SK-N-SH treated with all-trans-retinoic acid at 6 μM for 48 hours (cell line): ENCODE results near the gene GALNTL6.

Source experiments
- ATAC-seq: fragments of 200-7000 bp; cut with Tn5 transposase; 3 replicates; pipeline ENCODE4 v1.9.1; 2020; ENCODE audit warnings: mild to moderate bottlenecking, moderate library complexity
- ARNTL ChIP-seq: fragments of 450-650 bp; formaldehyde crosslinking; IDR thresholded peaks from 2 replicates; pipeline ENCODE4 v1.5.0; 2020; ENCODE audit warnings: low read depth, mild to moderate bottlenecking, moderate library complexity, borderline replicate concordance
- BACH2 ChIP-seq: fragments of 250-450 bp; sonication (Bioruptor Pico); IDR thresholded peaks from 2 replicates; pipeline ENCODE4 v1.9.0; 2021; ENCODE audit warnings: mild to moderate bottlenecking, borderline replicate concordance
- CREB5 ChIP-seq: fragments of 250-450 bp; sonication (Bioruptor Pico); IDR thresholded peaks from 2 replicates; pipeline ENCODE4 v1.5.1; 2020; ENCODE audit warnings: low read depth, mild to moderate bottlenecking, moderate library complexity
- CSRNP3 ChIP-seq: fragments of 250-450 bp; sonication (Bioruptor Pico); IDR thresholded peaks from 2 replicates; pipeline ENCODE4 v1.5.1; 2021; ENCODE audit warnings: mild to moderate bottlenecking, moderate library complexity
- ESRRG ChIP-seq: fragments of 250-450 bp; sonication (Bioruptor Pico); IDR thresholded peaks from 2 replicates; pipeline ENCODE4 v1.6.1; 2021; ENCODE audit warnings: mild to moderate bottlenecking
- ISL1 ChIP-seq: fragments of 250-450 bp; sonication (Bioruptor Pico); IDR thresholded peaks from 2 replicates; pipeline ENCODE4 v2.1.2; 2022; ENCODE audit warnings: mild to moderate bottlenecking, moderate library complexity
- OSR1 ChIP-seq: fragments of 250-450 bp; sonication (Bioruptor Pico); IDR thresholded peaks from 2 replicates; pipeline ENCODE4 v1.8.0; 2022; ENCODE audit warnings: moderate library complexity, mild to moderate bottlenecking, inconsistent platforms
- PATZ1 ChIP-seq: fragments of 250-450 bp; sonication (Bioruptor Pico); IDR thresholded peaks from 2 replicates; pipeline ENCODE4 v1.8.0; 2020; ENCODE audit warnings: mild to moderate bottlenecking, moderate library complexity, borderline replicate concordance
- POU6F1 ChIP-seq: fragments of 250-450 bp; sonication (Bioruptor Pico); IDR thresholded peaks from 2 replicates; pipeline ENCODE4 v1.8.0; 2021; ENCODE audit warnings: low read depth, mild to moderate bottlenecking, moderate library complexity, borderline replicate concordance
- RARB ChIP-seq: fragments of 250-450 bp; sonication (Bioruptor Pico); IDR thresholded peaks from 2 replicates; pipeline ENCODE4 v1.8.0; 2021; ENCODE audit warnings: mild to moderate bottlenecking, moderate library complexity
- SNAI2 ChIP-seq: fragments of 250-450 bp; sonication (Bioruptor Pico); IDR thresholded peaks from 2 replicates; pipeline ENCODE4 v1.5.0; 2020; ENCODE audit warnings: mild to moderate bottlenecking, moderate library complexity
- TCF4 ChIP-seq: fragments of 250-450 bp; sonication (Bioruptor Pico); IDR thresholded peaks from 2 replicates; pipeline ENCODE4 v1.8.0; 2021; ENCODE audit warnings: mild to moderate bottlenecking, moderate library complexity, borderline replicate concordance
- TOX ChIP-seq: fragments of 250-450 bp; sonication (Bioruptor Pico); IDR thresholded peaks from 2 replicates; pipeline ENCODE4 v1.8.0; 2021; ENCODE audit warnings: mild to moderate bottlenecking, moderate library complexity, borderline replicate concordance
- TSHZ2 ChIP-seq: fragments of 250-450 bp; sonication (Bioruptor Pico); IDR thresholded peaks from 2 replicates; pipeline ENCODE4 v1.5.0; 2020; ENCODE audit warnings: mild to moderate bottlenecking, moderate library complexity
- ZFP30 ChIP-seq: fragments of 450-650 bp; formaldehyde crosslinking; IDR thresholded peaks from 2 replicates; pipeline ENCODE4 v1.5.0; 2022; ENCODE audit warnings: mild to moderate bottlenecking, moderate library complexity
- ZNF565 ChIP-seq: fragments of 450-650 bp; formaldehyde crosslinking; conservative IDR thresholded peaks from 2 replicates; pipeline ENCODE4 v1.5.0; 2020; ENCODE audit warnings: low read depth, mild to moderate bottlenecking, moderate library complexity
- ZNF70 ChIP-seq: fragments of 450-650 bp; formaldehyde crosslinking; IDR thresholded peaks from 2 replicates; pipeline ENCODE4 v1.5.0; 2020; ENCODE audit warnings: mild to moderate bottlenecking, moderate library complexity

GALNTL6 gene

GRCh38 chr4:172998527-172999469, 1185.6 kb downstream of the GALNTL6 start:
- TF ChIP-seq ESRRG (CRISPR knock-in tag) (no peak), POU6F1 (CRISPR knock-in tag) (no peak), RARB (no peak), ZFP30 (no peak), TCF4 (CRISPR knock-in tag) (no peak), PATZ1 (no peak), ARNTL (CRISPR knock-in tag) (no peak), CREB5 (CRISPR knock-in tag) (no peak), SNAI2 (CRISPR knock-in tag) (no peak), TOX (no peak), TSHZ2 (CRISPR knock-in tag) (no peak), ISL1 (CRISPR knock-in tag) (no peak), ZNF565 (no peak), OSR1 (no peak), BACH2 (no peak), ZNF70 (CRISPR knock-in tag) (no peak), CSRNP3 (CRISPR knock-in tag) (no peak)
- ATAC-seq: no peak; the same call in 1 of the 3 replicates

- ATAC-seq: no peak
- TF ChIP-seq TSHZ2 (CRISPR knock-in tag): no peak
Measured at GRCh38 chr4:173001571-173001970, 1188.4 kb downstream of the GALNTL6 start.
